GM19455 (cell line): ENCODE results near the gene SLIT3.

Source experiments
- ATAC-seq: cut with Tn5 transposase; IDR thresholded peaks from one replicate; pipeline ENCODE4 v1.9.1; 2021; ENCODE audit not compliant: unreplicated experiment

The SLIT3 gene

GRCh38 chr5:168693297-168693696 lies 607.6 kb downstream of the SLIT3 start:
- no peak for ATAC-seq

- no peak for ATAC-seq
These were observed 609.0 kb downstream of the SLIT3 start for GRCh38 chr5:168691891-168692290.

GRCh38 chr5:168689260-168689659 lies 611.7 kb downstream of the SLIT3 start:
- ATAC-seq, result no peak

DNA sequence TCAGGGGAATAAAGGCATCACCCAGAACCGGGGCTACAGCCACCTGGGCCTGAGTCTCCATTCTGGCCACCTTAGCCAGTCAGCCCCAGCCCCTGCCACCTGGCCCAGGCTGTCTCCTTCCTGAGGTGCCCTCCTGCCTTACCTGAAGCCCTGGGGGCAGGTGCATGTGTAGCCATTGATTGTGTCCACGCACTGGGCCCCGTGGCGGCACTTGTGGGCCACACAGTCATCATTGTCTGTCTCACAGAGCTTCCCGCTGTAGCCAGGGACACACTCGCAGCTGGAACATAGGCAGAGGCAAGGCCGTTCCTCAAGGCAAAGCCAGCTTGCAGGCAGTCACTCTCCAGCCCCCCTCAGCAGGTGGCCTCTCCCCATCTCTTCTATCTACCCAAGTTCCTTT lies 614.1 kb downstream of the SLIT3 start:
- no peak for ATAC-seq

DNA sequence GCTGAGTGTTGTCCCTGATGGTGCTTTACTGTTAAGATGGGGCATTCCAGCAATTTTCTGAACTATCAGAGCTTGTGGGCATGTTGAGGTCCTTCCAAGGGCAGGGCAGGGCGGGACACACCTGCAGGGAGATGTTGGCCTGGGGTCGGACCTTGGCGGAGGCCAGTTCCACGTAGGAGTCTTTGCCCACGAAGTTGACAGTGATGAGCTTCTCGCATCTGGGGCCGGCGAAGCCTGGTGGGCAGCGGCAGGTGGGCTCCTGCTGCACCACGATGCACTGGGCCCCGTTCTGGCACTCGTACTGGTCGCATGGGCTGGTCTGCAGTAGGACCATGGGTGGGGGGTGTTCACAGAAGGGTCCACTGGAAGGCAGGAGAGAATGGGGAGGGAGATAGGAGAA lies 615.4 kb downstream of the SLIT3 start:
- no peak for ATAC-seq

GRCh38 chr5:168683927-168684295 lies 617.0 kb downstream of the SLIT3 start:
- no peak for ATAC-seq

DNA sequence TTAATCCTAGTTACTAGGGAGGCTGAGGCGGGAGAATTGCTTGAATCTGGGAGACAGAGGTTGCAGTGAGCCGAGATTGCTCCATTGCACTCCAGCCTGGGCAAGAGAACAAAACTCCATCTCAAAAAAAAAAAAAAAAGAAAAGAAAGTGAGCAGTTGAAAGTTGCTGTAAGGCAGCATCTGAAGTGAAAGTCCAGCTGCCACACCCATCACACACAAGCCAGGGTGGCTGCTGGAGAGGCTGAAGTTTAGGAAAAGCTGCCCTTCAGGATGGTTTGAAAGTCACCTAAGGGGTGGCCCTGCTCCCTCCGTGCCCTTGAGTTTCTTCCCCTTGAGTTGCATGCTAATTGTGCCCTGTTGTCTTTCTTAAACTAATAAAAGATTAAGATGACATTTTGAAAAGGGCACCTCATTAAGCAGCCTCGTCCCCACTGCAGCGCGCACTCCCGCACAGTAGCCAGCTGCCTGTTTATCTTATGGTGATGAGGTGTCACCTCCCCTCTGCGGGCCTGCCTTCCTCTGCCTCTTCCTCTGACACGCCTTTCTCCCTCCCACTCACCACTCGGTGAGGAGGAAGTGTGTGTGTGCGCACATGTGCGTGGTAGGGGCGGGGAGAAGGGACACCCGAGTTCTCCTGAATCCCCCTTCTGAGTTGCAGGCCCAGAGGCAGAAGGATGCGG lies 617.6 kb downstream of the SLIT3 start:
- ATAC-seq, result no peak

- no peak for ATAC-seq
These were observed 619.3 kb downstream of the SLIT3 start for GRCh38 chr5:168681556-168682183.

- no peak for ATAC-seq
These were observed 620.5 kb downstream of the SLIT3 start for GRCh38 chr5:168680395-168680794.

DNA sequence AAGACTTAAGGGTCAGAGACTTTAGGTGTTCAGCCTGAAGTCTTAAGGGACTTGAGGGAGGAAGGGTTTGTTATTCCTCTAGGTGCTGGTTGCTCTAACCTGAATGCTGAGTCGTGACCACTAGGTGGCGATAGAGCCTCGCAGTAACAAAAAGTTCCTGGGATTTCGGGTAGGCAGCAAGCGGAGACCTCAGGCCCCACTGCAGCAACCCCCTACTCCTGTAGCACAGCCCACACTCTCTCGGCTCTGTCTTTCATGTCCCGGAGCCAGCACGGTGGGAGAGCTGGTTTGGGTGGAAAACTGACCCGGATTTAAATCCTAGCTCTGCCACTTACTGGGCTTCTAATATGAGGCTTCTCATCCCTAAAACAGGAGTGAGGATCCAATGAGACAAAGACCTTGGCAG lies 621.4 kb downstream of the SLIT3 start:
- ATAC-seq, result peak; percentile 75

- ATAC-seq, result no peak
These were observed 624.4 kb downstream of the SLIT3 start for GRCh38 chr5:168676501-168676900.

- ATAC-seq, result no peak
These were observed 625.0 kb downstream of the SLIT3 start for GRCh38 chr5:168675883-168676408.

GRCh38 chr5:168674893-168675482 lies 626.0 kb downstream of the SLIT3 start:
- no peak for ATAC-seq

DNA sequence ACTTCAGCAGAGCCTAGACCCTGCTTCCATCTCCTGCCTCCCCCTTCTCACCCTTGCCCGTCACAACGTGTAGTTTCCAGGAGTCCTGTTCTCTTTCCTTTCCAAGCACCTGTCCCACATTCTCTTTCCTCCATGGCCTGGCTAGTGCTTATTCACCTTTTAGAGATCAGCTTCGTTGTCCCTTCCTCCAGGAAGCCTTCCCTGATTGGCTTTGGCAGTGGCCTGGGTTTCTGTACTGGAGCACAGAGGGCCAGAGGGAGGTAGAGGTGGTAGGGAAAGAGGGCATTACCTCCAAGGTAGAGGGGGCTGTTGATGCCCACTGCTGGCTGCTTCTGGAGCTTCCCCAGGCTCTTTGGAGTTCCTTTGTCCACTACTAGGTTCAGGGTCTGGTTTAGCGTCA lies 628.1 kb downstream of the SLIT3 start:
- no peak for ATAC-seq

DNA sequence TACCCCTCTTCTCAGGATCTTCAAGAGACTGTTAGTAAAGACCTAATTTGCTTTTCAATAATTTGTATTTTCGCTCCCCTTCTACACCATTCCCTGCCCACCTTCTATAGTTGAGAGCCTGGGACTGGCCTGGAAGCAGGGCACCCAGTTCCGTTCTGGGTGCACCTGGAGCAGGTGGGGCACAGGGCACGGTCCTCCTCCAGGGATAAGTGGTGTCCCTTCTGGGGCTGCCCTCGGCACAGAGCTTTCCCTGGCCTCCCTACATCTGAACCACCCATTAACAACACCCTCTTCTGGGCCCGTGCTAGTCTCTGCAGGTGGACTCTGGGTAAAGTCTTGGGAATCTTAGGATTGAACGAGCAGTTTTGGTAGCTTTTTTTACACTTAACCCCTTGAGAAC lies 628.9 kb downstream of the SLIT3 start:
- ATAC-seq, result no peak

DNA sequence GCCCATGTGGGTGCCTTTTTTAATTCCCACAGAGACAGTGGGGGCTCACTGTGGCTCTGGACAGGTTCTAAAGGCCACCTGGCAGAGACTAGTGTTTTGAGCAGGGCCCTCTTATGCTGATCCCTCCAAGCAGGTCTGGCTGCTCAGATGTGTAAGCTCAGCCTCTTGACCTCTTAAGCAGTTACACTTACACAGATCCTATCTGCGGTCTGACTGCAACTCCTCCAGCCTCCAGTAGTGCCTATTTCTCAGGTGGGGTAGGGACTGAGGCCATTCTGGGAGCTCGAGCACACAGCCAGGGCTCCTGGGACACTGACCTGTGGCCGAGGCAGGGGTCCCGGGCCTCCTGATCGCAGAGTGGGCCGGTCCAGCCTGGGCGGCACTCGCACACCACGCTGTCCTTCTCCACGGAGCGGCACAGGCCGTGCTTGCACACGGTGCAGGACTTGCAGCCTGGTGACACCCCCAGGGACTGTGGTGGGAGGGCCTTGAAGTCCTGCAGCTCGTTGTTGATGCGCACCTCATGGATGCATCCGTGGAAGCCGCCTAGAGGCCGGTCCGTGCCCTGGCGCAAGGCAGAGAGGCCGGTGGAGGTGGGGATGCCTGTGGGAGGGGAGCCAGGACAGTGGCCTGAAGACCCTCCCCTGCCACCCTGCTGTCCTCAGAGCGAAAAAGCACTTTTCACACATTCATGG lies 629.9 kb downstream of the SLIT3 start:
- no peak for ATAC-seq

DNA sequence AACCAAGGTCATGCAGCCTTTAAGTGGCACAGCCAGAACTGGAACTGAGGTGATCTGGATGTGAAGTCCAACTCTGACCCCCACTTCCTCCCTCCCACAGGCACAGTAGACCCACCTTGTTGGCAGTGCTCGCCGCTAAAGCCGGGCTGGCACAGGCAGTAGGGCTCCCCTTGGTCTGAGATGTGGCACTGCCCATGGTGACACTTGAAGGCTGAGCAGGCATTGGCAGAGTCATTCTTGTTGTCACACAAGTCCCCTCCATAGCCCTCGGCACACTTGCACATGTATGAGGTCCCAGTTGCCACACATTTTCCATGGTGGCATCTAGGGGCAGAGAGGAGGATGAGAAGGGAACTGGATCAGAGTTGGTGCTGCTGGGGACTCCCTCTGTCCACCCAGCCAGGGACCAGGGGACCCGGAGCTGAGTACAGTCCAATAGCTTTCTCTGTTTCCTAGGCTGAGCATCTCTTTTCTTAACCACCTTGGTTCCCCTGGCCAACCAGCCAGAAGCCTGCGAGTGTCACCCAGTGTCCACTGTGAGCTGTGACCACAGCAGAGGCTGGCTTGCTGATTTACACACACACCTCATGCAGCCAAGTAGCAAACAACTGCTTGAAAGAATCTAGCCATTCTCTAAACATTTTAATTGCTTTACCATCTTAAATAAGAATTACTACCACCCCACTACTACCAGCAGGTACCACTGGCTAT lies 631.1 kb downstream of the SLIT3 start:
- ATAC-seq, result no peak

GRCh38 chr5:168669156-168669555 lies 631.8 kb downstream of the SLIT3 start:
- ATAC-seq, result no peak

DNA sequence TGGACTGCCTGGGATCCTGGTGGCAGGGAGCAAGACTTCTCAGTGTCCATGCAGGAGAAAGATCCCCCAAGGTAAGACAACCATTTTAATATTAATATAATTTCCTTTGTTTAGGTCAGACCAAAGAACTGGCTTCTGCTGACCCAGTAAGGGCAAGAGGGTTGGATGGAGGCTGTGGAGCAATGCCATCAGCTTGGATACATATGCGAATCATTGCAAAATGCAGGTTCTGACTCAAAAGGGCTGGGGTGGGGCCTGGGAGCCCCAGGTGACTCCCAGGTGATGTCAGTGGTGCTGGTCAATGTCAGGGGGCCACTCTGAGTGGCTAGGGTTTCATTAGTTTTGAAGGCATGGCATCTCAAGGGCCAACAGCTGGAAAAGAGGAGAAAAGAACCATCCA lies 632.9 kb downstream of the SLIT3 start:
- ATAC-seq, result no peak

GRCh38 chr5:168667301-168667840 lies 633.6 kb downstream of the SLIT3 start:
- ATAC-seq, result no peak

DNA sequence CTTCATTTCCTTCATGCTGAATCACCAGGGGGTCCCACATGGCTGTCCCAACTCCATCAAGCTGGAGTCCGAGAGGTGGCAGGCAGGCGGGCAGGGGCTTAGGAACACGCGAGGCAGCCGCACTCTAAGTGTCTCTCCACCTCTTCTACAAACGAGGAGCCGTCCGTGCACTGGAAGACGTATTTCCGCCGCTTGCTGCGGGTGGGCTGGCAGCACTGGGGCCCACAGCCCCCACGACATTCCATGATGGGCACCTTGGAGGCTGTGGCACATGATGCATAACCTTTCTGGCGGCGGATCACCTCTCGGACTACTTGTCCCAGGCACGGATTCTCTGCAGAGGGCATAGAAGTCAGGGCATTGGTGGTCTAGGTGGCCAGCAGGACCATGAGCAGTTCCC lies 634.6 kb downstream of the SLIT3 start:
- ATAC-seq, result no peak
